ENCODE data around the gene ENTHD1. TPM values are rescaled to one million over a fixed set of nuclear protein-coding genes. Genes with fewer than 3 reads are reported as not detected.
A peak's percentile ranks its signal among the peaks of the same experiment; 100 is the strongest.

Gene ENTHD1
- total and polyA plus RNA-seq, 9 of the 15 experiments (the other 6 are each of a cell fraction or from before 2014, with no cell fraction given) = 0.13 to 0.98 (median 0.35) TPM

DNA sequence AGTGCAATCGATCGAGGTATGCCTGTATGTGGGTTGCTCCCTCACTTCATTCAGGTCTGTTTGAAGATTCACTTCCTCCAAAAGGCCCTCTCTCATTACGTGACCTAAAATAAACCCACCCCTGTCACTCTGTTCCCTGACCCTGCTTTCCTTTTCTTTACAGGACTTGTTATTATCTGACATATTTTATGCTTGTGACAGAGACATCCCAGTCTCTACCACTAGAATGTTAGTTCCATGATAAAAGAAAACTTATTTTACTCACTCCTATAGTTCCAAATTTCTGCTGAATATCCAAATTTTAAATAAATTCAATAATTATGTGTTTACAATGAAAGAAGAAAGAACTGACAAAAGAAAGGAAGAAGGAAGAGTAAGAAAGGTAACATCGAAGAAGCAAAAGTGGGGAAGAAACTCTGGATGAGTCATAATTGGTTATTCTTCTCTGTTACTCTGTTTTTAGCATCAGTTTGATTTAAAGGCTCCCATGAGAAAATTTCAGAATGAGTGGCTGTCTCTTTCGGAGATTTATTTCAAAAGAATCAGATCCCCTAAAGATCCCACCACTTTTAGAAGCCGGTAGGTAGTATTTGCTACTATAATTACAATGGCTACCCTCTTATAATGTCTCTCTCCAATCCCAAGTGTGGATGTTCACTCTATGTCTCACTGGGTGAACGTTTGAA, 33.5 kb downstream of the ENTHD1 start (continued):
- TF ChIP-seq, protein P1, sequence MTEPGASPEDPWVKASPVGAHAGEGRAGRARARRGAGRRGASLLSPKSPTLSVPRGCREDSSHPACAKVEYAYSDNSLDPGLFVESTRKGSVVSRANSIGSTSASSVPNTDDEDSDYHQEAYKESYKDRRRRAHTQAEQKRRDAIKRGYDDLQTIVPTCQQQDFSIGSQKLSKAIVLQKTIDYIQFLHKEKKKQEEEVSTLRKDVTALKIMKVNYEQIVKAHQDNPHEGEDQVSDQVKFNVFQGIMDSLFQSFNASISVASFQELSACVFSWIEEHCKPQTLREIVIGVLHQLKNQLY (CRISPR knock-in tag; conservative IDR thresholded peaks at IDR 0.05) = no peak
- no peak for TF ChIP-seq TCF7 (IDR thresholded peaks at IDR 0.05; ENCODE audit: borderline replicate concordance)
- peak; percentile 73 for TF ChIP-seq ZNF316 (IDR thresholded peaks at IDR 0.05)
- no peak for TF ChIP-seq MAFK (IDR thresholded peaks at IDR 0.05; ENCODE audit: low read length)
- TF ChIP-seq C11orf30 (IDR thresholded peaks at IDR 0.05; ENCODE audit: low read depth) = peak; percentile 43; the same call in 1 of the 2 replicates
- TF ChIP-seq, protein P2, sequence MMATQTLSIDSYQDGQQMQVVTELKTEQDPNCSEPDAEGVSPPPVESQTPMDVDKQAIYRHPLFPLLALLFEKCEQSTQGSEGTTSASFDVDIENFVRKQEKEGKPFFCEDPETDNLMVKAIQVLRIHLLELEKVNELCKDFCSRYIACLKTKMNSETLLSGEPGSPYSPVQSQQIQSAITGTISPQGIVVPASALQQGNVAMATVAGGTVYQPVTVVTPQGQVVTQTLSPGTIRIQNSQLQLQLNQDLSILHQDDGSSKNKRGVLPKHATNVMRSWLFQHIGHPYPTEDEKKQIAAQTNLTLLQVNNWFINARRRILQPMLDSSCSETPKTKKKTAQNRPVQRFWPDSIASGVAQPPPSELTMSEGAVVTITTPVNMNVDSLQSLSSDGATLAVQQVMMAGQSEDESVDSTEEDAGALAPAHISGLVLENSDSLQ (IDR thresholded peaks at IDR 0.05) = peak; percentile 68
- TF ChIP-seq ETV6 (IDR thresholded peaks at IDR 0.05; ENCODE audit: borderline replicate concordance in 1 of 2, low read depth in 2 of 2, low read length in 1 of 2) = no peak
- no peak for TF ChIP-seq ETV6 (CRISPR knock-in tag; IDR thresholded peaks at IDR 0.05; ENCODE audit: borderline replicate concordance)
- TF ChIP-seq JUND (IDR thresholded peaks at IDR 0.05; ENCODE audit: borderline replicate concordance, low read depth, low read length) = peak; percentile 23; the same call in 1 of the 2 replicates
- no peak for TF ChIP-seq JUND (tag; IDR thresholded peaks at IDR 0.05; ENCODE audit: borderline replicate concordance, low read depth, low read length)
- no peak for TF ChIP-seq PHTF2 (CRISPR knock-in tag; IDR thresholded peaks at IDR 0.05)
- TF ChIP-seq, protein P3, sequence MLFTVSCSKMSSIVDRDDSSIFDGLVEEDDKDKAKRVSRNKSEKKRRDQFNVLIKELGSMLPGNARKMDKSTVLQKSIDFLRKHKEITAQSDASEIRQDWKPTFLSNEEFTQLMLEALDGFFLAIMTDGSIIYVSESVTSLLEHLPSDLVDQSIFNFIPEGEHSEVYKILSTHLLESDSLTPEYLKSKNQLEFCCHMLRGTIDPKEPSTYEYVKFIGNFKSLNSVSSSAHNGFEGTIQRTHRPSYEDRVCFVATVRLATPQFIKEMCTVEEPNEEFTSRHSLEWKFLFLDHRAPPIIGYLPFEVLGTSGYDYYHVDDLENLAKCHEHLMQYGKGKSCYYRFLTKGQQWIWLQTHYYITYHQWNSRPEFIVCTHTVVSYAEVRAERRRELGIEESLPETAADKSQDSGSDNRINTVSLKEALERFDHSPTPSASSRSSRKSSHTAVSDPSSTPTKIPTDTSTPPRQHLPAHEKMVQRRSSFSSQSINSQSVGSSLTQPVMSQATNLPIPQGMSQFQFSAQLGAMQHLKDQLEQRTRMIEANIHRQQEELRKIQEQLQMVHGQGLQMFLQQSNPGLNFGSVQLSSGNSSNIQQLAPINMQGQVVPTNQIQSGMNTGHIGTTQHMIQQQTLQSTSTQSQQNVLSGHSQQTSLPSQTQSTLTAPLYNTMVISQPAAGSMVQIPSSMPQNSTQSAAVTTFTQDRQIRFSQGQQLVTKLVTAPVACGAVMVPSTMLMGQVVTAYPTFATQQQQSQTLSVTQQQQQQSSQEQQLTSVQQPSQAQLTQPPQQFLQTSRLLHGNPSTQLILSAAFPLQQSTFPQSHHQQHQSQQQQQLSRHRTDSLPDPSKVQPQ (CRISPR knock-in tag; IDR thresholded peaks at IDR 0.05; ENCODE audit: borderline replicate concordance) = no peak
- no peak for TF ChIP-seq MCM2 (IDR thresholded peaks at IDR 0.05; ENCODE audit: low read depth)
- TF ChIP-seq, protein P4, sequence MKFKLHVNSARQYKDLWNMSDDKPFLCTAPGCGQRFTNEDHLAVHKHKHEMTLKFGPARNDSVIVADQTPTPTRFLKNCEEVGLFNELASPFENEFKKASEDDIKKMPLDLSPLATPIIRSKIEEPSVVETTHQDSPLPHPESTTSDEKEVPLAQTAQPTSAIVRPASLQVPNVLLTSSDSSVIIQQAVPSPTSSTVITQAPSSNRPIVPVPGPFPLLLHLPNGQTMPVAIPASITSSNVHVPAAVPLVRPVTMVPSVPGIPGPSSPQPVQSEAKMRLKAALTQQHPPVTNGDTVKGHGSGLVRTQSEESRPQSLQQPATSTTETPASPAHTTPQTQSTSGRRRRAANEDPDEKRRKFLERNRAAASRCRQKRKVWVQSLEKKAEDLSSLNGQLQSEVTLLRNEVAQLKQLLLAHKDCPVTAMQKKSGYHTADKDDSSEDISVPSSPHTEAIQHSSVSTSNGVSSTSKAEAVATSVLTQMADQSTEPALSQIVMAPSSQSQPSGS (CRISPR knock-in tag; IDR thresholded peaks at IDR 0.05) = no peak
- TF ChIP-seq ZNF224 (CRISPR knock-in tag; IDR thresholded peaks at IDR 0.05) = no peak
- TF ChIP-seq, protein P5, sequence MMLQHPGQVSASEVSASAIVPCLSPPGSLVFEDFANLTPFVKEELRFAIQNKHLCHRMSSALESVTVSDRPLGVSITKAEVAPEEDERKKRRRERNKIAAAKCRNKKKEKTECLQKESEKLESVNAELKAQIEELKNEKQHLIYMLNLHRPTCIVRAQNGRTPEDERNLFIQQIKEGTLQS (IDR thresholded peaks at IDR 0.05) = peak; percentile 65; the same call in 1 of the 2 replicates
- TF ChIP-seq, protein P5 (CRISPR knock-in tag; conservative IDR thresholded peaks at IDR 0.05) = no peak
- TF ChIP-seq TBL1XR1 (IDR thresholded peaks at IDR 0.05; ENCODE audit: low read length in 2 of 2) = no peak
- TF ChIP-seq, protein P6, sequence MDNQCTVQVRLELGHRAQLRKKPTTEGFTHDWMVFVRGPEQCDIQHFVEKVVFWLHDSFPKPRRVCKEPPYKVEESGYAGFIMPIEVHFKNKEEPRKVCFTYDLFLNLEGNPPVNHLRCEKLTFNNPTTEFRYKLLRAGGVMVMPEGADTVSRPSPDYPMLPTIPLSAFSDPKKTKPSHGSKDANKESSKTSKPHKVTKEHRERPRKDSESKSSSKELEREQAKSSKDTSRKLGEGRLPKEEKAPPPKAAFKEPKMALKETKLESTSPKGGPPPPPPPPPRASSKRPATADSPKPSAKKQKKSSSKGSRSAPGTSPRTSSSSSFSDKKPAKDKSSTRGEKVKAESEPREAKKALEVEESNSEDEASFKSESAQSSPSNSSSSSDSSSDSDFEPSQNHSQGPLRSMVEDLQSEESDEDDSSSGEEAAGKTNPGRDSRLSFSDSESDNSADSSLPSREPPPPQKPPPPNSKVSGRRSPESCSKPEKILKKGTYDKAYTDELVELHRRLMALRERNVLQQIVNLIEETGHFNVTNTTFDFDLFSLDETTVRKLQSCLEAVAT (IDR thresholded peaks at IDR 0.05) = no peak

Data from K562 (cell line).